Activated CD8-positive, alpha-beta memory T cell treated with anti-CD3 and anti-CD28 coated beads for 36 hours (primary cell): ENCODE data around the gene JAM3. TPM values are rescaled to one million over a fixed set of nuclear protein-coding genes. Genes with fewer than 3 reads are reported as not detected.
"Not testable (repeated sequence)": the region's sequence is repeated elsewhere in the genome, so short reads cannot be mapped to it uniquely, and the experiment has no call there.

ENCODE experiments used
- CTCF ChIA-PET: fragments of 350-600 bp; sonication (Branson Sonifier 250); formaldehyde crosslinking; loops from one replicate; lab custom pipeline; 2021; ENCODE audit warnings: antibody characterized with exemption; lab: Charles Lee
- POLR2A ChIA-PET: fragments of 350-600 bp; sonication (Branson Sonifier 250); formaldehyde crosslinking; loops from one replicate; lab custom pipeline; 2021; ENCODE audit warnings: antibody characterized with exemption; lab: Charles Lee
- total RNA-seq, 2 experiments: library from RNA; stranded (reverse); gene quantifications; one replicate each; pipeline ENCODE4 v1.2.3, GENCODE V29; 2021

The JAM3 gene
- total RNA-seq, 2 experiments from 2014 or later, result 14.6 to 15.0 TPM

- ChIA-PET POLR2A (no interaction called here), CTCF (no interaction called here)
Measured at GRCh38 chr11:134154441-134154840, 85.6 kb downstream of the JAM3 start.

DNA sequence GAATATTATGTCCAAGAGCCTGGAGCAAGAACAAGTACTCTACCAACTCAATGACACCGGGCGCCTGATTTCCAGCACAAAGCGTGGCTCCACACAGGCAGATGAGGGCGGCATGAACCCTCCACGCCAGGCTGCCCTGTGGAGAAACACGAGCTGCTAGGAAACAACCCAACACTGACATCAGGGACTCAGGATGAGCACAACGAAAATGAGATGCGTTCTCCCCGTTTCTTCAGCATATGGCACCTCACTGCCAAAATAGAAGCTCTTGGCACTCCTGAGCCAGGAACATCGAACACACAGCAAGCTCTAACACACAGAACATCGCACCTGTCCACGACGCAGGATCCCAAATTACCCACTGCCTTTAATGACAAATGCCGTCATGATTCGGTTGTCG is 86.6 kb downstream of the JAM3 start:
- ChIA-PET CTCF (no interaction called here), POLR2A (no interaction called here)

- CTCF ChIA-PET, result no interaction called here
- POLR2A ChIA-PET, result no interaction called here
Measured at GRCh38 chr11:134155946-134156865, 87.3 kb downstream of the JAM3 start.

GRCh38 chr11:134157451-134157850 is 88.6 kb downstream of the JAM3 start:
- CTCF ChIA-PET, result no interaction called here
- POLR2A ChIA-PET, result no interaction called here

DNA sequence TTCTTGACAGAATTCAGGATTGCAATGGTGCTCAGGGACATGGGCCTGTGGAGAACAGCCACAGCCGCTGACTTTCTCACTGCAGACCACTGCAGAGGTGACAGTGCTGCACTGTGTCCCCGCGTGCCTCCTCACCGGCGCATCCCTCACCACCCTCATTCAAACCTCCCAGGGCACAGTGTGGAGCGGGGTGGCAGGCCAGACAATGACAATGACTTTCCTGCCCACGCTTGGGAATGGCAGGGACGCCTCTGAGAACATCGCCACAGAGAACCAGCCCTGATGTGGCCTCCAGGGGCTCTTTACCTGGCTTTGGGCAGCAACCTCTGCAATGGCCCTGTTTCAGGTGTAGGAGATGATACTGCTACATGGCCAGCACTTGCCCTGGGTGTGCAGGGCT is 89.2 kb downstream of the JAM3 start:
- CTCF ChIA-PET, result no interaction called here
- POLR2A ChIA-PET, result no interaction called here

- ChIA-PET POLR2A (no interaction called here), CTCF (interaction anchor here (0.5 kb wide), 1 partner anchor 244 kb away, joined by 4 read pairs; no protein-coding TSS in a partner anchor)
Measured at GRCh38 chr11:134159652-134160051, 90.8 kb downstream of the JAM3 start.

DNA sequence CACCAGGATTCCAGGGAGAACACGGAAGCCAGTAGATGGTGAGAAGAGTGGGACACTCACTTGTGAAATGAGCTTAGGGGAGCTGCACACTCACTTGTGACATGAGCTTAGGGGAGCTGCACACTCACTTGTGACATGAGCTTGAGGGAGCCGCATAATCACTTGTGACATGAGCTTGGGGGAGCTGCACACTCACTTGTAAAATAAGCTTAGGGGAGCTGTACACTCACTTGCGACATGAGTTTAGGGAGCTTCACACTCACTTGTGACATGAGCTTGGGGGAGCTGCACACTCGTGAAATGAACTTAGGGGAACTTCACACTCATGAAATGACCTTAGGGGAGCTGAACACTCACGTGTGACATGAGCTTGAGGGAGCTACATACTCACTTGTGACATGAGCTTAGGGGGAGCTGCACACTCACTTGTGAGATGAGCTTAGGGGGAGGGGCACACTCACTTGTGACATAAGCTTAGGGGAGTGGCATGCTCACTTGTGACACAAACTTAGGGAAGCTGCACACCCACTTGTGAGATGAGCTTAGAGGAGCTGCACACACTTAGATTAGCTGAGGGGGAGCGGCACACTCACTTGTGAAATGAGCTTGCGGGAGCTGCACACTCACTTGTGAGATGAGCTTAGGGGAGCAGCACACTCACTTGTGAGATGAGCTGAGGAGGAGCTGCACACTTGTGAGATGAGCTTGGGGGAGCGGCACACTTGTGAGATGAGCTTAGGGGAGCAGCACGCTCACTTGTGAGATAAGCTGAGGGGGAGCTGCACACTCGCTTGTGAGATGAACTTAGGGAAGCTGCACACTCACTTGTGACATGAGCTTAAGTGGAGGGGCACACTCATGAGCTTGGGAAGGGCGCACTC is 95.9 kb downstream of the JAM3 start:
- POLR2A ChIA-PET, result no interaction called here
- CTCF ChIA-PET, result no interaction called here

DNA sequence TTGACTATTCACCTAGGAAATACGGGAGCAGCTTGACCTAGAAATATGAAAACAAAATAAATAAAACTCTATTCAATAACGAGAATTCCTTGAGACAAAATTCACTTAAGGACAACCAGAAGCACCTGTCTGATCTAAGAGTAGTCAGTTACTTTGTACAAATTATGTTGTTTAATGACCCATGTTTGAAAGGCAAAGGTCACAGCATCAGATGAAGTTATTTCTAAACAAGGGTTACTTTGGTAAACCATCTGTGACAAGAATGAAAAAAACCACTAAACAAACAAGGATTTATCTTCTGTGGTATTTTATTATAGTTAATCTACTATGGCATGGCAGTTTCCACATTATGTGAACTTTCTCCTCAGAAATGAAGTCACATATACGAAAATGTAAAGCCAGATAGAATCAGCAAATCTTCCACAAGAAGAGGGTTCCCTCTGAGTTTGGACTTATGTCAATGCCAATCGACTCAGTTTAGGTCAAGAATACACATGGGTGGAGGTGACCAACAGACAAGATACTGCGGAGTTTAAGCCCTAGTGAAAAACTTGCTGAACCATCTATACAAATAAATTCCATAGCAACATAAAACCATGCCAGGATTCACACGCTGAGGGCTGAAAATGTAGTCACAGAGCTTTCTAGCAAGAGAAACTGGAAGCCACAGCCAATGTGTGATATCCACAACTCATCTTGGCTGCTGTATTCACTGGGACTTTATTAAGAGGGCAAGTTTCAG is 101.5 kb downstream of the JAM3 start:
- ChIA-PET CTCF (no interaction called here), POLR2A (no interaction called here)

GRCh38 chr11:134170919-134171281 is 102.0 kb downstream of the JAM3 start:
- POLR2A ChIA-PET, result no interaction called here
- CTCF ChIA-PET, result no interaction called here

GRCh38 chr11:134171951-134172350 is 103.1 kb downstream of the JAM3 start:
- POLR2A ChIA-PET, result no interaction called here
- CTCF ChIA-PET, result no interaction called here

DNA sequence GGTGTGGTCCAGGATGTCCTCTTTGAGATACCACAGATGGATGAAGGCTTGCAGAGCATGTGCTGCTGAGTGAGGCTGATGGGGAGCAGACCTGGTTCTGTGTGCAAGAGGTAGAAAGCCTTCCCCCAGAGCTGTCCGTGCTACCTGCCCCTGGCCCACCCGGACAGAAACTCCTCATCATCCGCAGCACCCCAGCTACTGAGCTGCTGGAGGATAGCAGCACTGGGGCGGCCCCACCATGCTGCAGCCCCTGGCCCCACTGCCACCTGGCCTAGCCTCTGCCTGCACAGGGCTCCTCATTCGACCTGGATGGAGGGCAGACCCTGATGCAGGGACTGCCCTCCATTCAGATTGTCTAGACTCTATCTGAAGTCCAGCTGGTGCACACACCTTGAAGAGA is 104.4 kb downstream of the JAM3 start:
- ChIA-PET CTCF (no interaction called here), POLR2A (no interaction called here)

DNA sequence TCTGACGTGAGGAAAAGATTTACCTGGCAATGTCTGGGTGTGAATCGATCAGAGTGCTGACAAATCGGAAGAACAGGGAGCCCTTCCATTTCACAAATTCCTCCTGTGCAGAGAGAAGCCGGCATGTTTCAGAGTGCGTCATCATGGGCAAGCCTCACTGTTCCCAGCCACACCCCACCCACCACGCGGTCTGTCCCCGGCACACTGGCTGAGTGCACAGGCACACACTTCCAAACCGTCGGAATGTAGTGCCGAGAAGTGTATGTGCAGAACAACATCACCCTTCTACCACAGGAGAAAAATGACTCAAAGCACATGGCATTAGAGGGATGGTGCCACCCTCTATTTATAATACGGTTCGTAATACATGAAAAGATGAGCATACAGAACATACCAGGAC is 107.4 kb downstream of the JAM3 start:
- ChIA-PET POLR2A (no interaction called here), CTCF (no interaction called here)

GRCh38 chr11:134178032-134178674 is 109.3 kb downstream of the JAM3 start:
- CTCF ChIA-PET, result interaction anchor here (0.5 kb wide), 1 partner anchor 29 kb away, joined by 5 read pairs; no protein-coding TSS in a partner anchor

DNA sequence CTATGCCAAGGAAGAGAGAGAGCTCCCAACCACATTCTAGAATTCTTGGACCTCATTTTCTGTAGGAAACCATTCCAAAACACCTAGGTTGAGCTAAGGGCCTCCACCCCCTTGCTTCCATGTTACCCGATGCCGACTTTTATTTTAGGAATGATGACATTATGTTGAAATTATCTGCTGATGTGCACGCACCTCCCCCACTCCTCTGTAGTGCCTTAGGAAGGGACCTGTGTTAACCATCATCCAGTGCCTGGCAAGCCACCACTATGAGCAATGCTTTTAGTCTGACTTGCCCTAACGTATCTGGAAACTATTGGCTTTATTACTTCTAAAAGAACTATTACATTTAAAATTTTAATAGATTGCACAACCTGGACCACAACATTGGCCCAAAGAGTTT is 112.8 kb downstream of the JAM3 start:
- ChIA-PET CTCF (no interaction called here), POLR2A (no interaction called here)

More at GRCh38 chr11:134178032-134178674, 109.3 kb downstream of the JAM3 start:
- POLR2A ChIA-PET, result no interaction called here

DNA sequence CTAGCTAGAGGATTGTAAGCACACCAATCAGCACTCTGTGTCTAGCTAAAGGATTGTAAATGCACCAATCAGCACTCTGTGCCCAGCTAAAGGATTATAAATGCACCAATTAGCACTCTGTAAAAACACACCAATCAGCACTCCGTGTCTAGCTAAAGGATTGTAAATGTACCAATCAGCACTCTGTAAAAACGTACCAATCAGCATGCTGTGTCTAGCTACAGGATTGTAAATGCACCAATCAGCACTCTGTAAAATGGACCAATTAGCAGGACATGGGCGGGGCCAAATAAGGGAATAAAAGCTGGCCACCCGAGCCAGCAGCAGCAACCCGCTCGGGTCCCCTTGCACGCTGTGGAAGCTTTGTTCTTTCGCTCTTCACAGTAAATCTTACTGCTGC is 119.2 kb downstream of the JAM3 start:
- POLR2A ChIA-PET, CTCF ChIA-PET: not testable (repeated sequence)

DNA sequence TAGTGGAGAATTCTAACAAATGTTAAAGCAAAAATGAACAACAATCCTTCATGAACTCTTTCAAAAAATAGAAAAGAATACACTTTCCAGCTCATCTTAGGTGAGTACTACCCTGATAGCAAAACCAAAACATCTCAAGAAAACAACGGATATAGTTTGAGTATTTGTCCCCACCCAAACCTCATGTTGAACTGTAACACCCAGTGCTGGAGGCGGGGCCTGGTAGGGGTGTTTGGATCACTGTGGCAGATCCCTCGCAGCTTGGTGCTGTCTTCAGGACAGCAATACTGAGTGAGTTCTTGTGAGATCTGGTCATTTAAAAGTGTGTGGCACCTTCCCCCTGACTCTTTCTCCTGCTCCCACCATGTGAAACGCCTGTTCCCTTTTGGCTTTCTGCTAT is 127.9 kb downstream of the JAM3 start:
- POLR2A ChIA-PET, result no interaction called here

GRCh38 chr11:134199531-134199930 is 130.7 kb downstream of the JAM3 start:
- ChIA-PET CTCF (no interaction called here), POLR2A (no interaction called here)

More for the DNA sequence above, 127.9 kb downstream of the JAM3 start:
- CTCF ChIA-PET, result interaction anchor here (0.7 kb wide), 1 partner anchor 48 kb away, joined by 4 read pairs; no protein-coding TSS in a partner anchor

- CTCF ChIA-PET, result no interaction called here
Measured at GRCh38 chr11:134200688-134201087, 131.8 kb downstream of the JAM3 start.

More at GRCh38 chr11:134200688-134201087, 131.8 kb downstream of the JAM3 start:
- POLR2A ChIA-PET, result no interaction called here
